GM12801 (cell line): ENCODE data around the gene SLC10A3.

Experiments used
- TF ChIP-seq, protein P1 (sequence below): IDR thresholded peaks from one replicate; pipeline ENCODE4 v1.5.1; 2011; ENCODE audit warnings: control low read depth; ENCODE audit not compliant: insufficient read length; ENCODE audit errors: extremely low read depth

The SLC10A3 gene

GRCh38 chrX:154444755-154445246 lies 45.6 kb downstream of the SLC10A3 start:
- TF ChIP-seq, protein P1, sequence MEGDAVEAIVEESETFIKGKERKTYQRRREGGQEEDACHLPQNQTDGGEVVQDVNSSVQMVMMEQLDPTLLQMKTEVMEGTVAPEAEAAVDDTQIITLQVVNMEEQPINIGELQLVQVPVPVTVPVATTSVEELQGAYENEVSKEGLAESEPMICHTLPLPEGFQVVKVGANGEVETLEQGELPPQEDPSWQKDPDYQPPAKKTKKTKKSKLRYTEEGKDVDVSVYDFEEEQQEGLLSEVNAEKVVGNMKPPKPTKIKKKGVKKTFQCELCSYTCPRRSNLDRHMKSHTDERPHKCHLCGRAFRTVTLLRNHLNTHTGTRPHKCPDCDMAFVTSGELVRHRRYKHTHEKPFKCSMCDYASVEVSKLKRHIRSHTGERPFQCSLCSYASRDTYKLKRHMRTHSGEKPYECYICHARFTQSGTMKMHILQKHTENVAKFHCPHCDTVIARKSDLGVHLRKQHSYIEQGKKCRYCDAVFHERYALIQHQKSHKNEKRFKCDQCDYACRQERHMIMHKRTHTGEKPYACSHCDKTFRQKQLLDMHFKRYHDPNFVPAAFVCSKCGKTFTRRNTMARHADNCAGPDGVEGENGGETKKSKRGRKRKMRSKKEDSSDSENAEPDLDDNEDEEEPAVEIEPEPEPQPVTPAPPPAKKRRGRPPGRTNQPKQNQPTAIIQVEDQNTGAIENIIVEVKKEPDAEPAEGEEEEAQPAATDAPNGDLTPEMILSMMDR, result no peak

DNA sequence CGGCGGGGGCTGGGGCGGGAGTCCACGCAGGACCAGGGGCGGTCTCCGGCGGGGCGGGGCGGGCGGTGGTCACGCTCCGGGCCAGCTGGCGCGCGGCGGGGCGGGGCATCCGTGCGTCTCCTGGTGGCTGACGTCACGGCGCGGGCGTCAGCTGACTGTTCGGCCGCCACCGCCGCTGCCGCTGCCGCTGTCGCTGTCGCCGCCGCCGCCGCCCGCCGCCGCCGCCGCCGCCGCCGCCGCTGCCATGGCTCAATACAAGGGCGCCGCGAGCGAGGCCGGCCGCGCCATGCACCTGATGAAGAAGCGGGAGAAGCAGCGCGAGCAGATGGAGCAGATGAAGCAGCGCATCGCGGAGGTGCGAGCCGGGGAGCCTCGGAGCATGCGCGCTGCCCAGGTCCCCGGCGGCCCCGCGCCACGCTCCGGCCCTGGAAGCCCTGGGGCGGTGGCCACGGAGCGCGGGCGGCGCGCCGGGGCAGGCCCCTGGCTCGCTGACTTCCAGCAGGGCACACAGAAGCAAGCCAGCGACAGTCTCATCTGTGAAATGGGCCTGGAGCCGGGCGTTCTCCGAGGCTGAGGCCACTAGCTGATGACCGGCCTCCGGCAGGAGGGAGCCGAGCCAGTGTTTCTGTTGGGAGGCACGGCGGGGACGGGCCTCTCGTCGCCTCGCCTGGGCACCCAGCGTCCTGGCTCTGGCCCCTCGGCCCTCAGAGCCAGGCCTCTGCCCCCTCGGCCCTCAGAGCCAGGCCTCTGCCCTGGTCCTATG lies 46.3 kb downstream of the SLC10A3 start, which contains the start of gene FAM50A:
FAM50A (plus strand) TSS at position 150 of the 763 bp plus-strand sequence; CDS start at position 245, 95 bp downstream.
- TF ChIP-seq, protein P1, result no peak

DNA sequence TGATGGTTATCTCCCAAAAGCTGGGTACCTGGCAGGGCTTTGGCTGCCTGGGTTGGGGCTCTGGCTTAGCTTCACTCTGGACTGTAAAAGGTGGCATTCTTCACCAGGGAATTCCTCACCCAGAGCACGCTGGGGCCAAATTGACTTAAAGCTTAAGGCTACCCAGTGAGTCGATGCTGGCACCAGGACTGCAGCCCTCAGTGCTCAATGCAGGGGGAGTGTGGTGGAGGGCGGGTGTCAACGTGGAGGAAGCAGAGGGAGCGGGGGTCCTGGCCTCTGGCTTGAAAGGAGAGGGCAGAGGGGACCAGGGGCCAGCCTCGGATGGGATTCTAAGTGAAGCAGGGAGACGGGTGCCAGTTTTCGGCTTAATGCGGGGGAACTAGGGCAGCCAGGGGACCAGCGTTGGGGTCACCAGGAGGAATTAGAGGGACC lies 46.9 kb downstream of the SLC10A3 start:
- TF ChIP-seq, protein P1, result no peak

- TF ChIP-seq, protein P1, result no peak
Measured at GRCh38 chrX:154441984-154442707, 48.3 kb downstream of the SLC10A3 start.

DNA sequence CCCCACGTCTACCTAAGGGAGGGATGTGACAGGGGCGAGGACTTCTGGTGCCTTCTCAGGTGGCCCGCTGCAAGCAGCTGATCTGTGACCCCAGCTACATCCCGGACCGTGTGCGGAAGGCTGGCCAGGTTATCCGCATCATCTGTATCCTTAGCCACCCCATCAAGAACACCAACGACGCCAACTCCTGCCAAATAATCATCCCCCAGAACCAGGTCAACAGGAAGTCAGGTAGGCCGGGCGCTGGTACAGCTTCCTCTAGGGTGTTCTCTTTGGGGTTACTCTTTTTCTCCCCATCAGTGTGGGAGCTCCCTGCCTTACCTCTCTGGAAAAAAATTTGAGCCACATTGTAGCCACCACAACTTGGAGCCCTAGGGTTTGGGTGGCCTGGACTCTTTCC lies 48.9 kb downstream of the SLC10A3 start:
- TF ChIP-seq, protein P1, result no peak

DNA sequence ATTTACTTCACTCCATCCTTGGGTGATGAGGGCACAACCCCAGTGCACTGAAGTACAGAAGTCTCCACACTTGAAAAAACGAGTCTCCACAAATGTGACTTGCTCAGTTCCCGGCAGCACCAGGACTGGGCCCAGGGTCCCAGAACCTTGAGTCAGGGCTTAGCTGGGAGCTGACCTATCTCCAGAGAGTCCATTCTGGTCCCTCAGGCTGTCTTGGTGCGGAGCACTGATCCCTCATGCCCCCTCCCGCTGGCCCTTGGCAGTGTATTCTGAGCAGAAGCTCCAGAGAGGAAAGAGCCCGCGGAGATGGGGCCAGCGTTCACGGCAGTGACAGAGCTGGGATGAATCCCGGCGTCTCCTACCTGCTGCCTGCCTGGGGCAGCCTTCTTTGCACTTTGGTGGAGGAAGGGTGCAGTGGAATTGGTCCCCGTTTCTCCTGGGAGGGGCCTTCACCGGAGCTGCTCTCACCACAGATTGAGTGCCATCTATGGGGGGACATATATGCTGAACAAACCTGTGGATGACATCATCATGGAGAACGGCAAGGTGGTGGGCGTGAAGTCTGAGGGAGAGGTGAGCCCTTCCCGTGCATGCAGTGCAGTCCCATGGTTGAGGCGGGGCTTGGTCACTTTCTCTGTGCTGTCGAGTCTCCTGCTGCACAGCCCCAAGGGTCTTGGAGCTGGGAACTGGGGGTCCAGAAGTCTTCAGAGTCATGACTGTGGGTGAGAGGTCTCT lies 49.6 kb downstream of the SLC10A3 start:
- TF ChIP-seq, protein P1, result no peak

DNA sequence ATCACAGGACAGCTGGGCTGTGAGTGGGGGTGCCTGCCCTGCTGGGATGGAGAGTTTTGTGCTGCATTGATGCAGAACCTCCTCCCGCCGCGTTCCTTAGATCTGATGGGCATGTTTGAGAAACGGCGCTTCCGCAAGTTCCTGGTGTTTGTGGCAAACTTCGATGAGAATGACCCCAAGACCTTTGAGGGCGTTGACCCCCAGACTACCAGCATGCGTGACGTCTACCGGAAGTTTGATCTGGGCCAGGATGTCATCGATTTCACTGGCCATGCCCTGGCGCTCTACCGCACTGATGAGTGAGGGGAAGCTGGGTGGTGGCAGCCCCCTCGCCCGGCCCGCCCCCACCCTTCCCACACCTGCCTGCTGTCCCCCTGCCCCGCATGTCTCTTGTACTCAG lies 50.6 kb downstream of the SLC10A3 start:
- TF ChIP-seq, protein P1, result no peak
